ENCODE measurements around the gene DLG1. TPM values are rescaled to one million over a fixed set of nuclear protein-coding genes. Genes with fewer than 3 reads are reported as not detected.

DLG1 gene
- total RNA-seq, 1 experiment from 2014 or later, result 127 TPM

GRCh38 chr3:197173620-197174019 lies 124.8 kb downstream of the DLG1 start:
- TF ChIP-seq CTCF (IDR thresholded peaks at IDR 0.05; ENCODE audit: unreplicated experiment), result no peak
- peaks cover 4% of the 10 kb centered on the region for H3K36me3 Mint-ChIP-seq (ENCODE audit: insufficient read depth, unreplicated experiment)
- no peaks in the 10 kb centered on the region for H3K4me1 Mint-ChIP-seq (ENCODE audit: low read depth, unreplicated experiment)
- intact Hi-C loops (cut with micrococcal nuclease; ENCODE audit: unreplicated experiment), result no loop called here
- BruUV-seq (replicated peaks), result no TSS peak
- no peaks in the 10 kb centered on the region for H3K27me3 Mint-ChIP-seq (ENCODE audit: unreplicated experiment)
- CTCF ChIA-PET, result no interaction called here
- H3K9me3 Mint-ChIP-seq (ENCODE audit: low read depth, unreplicated experiment), result no peaks in the 10 kb centered on the region
- no peak for DNase-seq
- no peak overlapping the region for H3K4me3 Mint-ChIP-seq (ENCODE audit: low read depth, unreplicated experiment)
- H3K27ac Mint-ChIP-seq (ENCODE audit: unreplicated experiment), result no peak overlapping the region

DNA sequence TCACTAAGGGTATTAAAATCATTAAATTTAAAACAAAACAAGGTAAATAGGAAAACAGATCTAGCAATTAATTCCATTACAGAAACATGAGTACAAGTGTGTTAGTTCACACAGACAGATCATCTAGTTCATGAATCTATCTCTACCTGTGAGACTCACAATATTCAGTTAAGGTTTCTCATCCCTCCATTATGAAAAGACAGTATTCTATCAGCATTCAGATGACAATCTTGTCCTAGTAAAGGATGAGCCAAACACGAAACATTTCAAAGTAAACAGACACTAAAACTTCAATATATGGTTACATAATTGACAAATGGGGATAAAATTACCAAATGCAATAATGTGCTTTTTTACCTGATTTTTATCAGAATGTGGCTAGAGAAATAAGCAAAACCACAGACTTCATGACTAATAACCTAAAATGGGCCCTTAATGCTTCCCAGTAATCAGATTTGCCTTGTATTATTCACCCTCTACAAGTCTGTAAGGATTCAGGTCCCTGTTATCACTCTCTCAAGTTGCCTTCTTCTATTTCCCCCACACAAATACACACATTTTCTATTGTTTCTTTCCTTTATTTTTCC lies 126.8 kb downstream of the DLG1 start:
- DNase-seq, result no peak
- intact Hi-C loops (cut with micrococcal nuclease; ENCODE audit: unreplicated experiment), result no loop called here
- no TSS peak for BruUV-seq (replicated peaks)
- H3K4me3 Mint-ChIP-seq (ENCODE audit: low read depth, unreplicated experiment), result no peak overlapping the region
- peak overlapping the region; percentile 28 for H3K27ac Mint-ChIP-seq (ENCODE audit: unreplicated experiment)
- CTCF ChIA-PET, result no interaction called here
- peaks cover 8% of the 10 kb centered on the region for H3K4me1 Mint-ChIP-seq (ENCODE audit: low read depth, unreplicated experiment)
- no peaks in the 10 kb centered on the region for H3K9me3 Mint-ChIP-seq (ENCODE audit: low read depth, unreplicated experiment)
- no peaks in the 10 kb centered on the region for H3K27me3 Mint-ChIP-seq (ENCODE audit: unreplicated experiment)
- H3K36me3 Mint-ChIP-seq (ENCODE audit: insufficient read depth, unreplicated experiment), result peaks cover 4% of the 10 kb centered on the region
- no peak for TF ChIP-seq CTCF (IDR thresholded peaks at IDR 0.05; ENCODE audit: unreplicated experiment)

- intact Hi-C loops (cut with micrococcal nuclease; ENCODE audit: unreplicated experiment), result no loop called here
Observed at GRCh38 chr3:197169028-197169427, 129.4 kb downstream of the DLG1 start.

GRCh38 chr3:197168606-197169005 lies 129.8 kb downstream of the DLG1 start:
- intact Hi-C loops (cut with micrococcal nuclease; ENCODE audit: unreplicated experiment), result no loop called here
- CTCF ChIA-PET, result no interaction called here
- H3K9me3 Mint-ChIP-seq (ENCODE audit: low read depth, unreplicated experiment), result no peaks in the 10 kb centered on the region
- H3K27me3 Mint-ChIP-seq (ENCODE audit: unreplicated experiment), result no peaks in the 10 kb centered on the region
- H3K4me1 Mint-ChIP-seq (ENCODE audit: low read depth, unreplicated experiment), result peaks cover 8% of the 10 kb centered on the region
- DNase-seq, result no peak
- no TSS peak for BruUV-seq (replicated peaks)
- H3K36me3 Mint-ChIP-seq (ENCODE audit: insufficient read depth, unreplicated experiment), result peaks cover 12% of the 10 kb centered on the region
- H3K27ac Mint-ChIP-seq (ENCODE audit: unreplicated experiment), result peak overlapping the region; percentile 9
- TF ChIP-seq CTCF (IDR thresholded peaks at IDR 0.05; ENCODE audit: unreplicated experiment), result no peak
- no peak overlapping the region for H3K4me3 Mint-ChIP-seq (ENCODE audit: low read depth, unreplicated experiment)

More at GRCh38 chr3:197169028-197169427, 129.4 kb downstream of the DLG1 start:
- DNase-seq, result no peak
- no TSS peak for BruUV-seq (replicated peaks)
- H3K27me3 Mint-ChIP-seq (ENCODE audit: unreplicated experiment), result no peaks in the 10 kb centered on the region
- CTCF ChIA-PET, result no interaction called here
- peaks cover 8% of the 10 kb centered on the region for H3K4me1 Mint-ChIP-seq (ENCODE audit: low read depth, unreplicated experiment)
- no peak overlapping the region for H3K27ac Mint-ChIP-seq (ENCODE audit: unreplicated experiment)
- peaks cover 12% of the 10 kb centered on the region for H3K36me3 Mint-ChIP-seq (ENCODE audit: insufficient read depth, unreplicated experiment)
- H3K9me3 Mint-ChIP-seq (ENCODE audit: low read depth, unreplicated experiment), result no peaks in the 10 kb centered on the region
- no peak overlapping the region for H3K4me3 Mint-ChIP-seq (ENCODE audit: low read depth, unreplicated experiment)
- TF ChIP-seq CTCF (IDR thresholded peaks at IDR 0.05; ENCODE audit: unreplicated experiment), result no peak

Data from Calu3 (cell line).